B cell (primary cell): ENCODE data around the gene MTFR2. TPM values are rescaled to one million over a fixed set of nuclear protein-coding genes. Genes with fewer than 3 reads are reported as not detected.

Experiments used
- ATAC-seq: fragments of 200-7000 bp; cut with Tn5 transposase; one replicate; pipeline ENCODE4 v1.10.0; 2021; ENCODE audit warnings: low read depth, mild to moderate bottlenecking, moderate number of reproducible peaks, moderate library complexity
- CTCF ChIA-PET: fragments of 350-600 bp; sonication (Branson Sonifier 250); formaldehyde crosslinking; loops from one replicate; lab custom pipeline; 2021; ENCODE audit warnings: antibody characterized with exemption, inconsistent platforms; lab: Charles Lee
- POLR2A ChIA-PET: fragments of 350-600 bp; sonication (Branson Sonifier 250); formaldehyde crosslinking; loops from one replicate; lab custom pipeline; 2021; ENCODE audit warnings: antibody characterized with exemption; lab: Charles Lee
- DNase-seq: peaks from one replicate; pipeline ENCODE4 v3.0.0; 2013
- H2AFZ ChIP-seq: 2 replicates; pipeline ENCODE4 v1.6.1; 2012; ENCODE audit warnings: mild to moderate bottlenecking, low read depth, low read length; ENCODE audit not compliant: insufficient read depth, poor library complexity, severe bottlenecking
- H3K27ac ChIP-seq, 2 donors: 1 replicate in 1 of 2; 2 replicates in 1 of 2; pipeline ENCODE4 v1.5.1; 2012 to 2013; ENCODE audit warnings: low read length in 2 of 2, mild to moderate bottlenecking in 2 of 2, moderate library complexity in 1 of 2
- H3K27me3 ChIP-seq, 4 experiments: fragments of 200-600 bp in 1 of 4; sonication (generic) in 1 of 4; replicated peaks in 1 of 4; 1 replicate in 2 of 4; 2 replicates in 2 of 4; pipeline versions ENCODE4 v1.6.1 to v1.7.0; 2013 to 2016; ENCODE audit warnings: low read length in 3 of 4, mild to moderate bottlenecking in 2 of 4, mixed read lengths in 1 of 4, moderate library complexity in 1 of 4; ENCODE audit not compliant: insufficient read depth in 4 of 4, control insufficient read depth in 3 of 4; ENCODE audit errors: control extremely low read depth in 1 of 4
- H3K36me3 ChIP-seq, 2 experiments: replicated peaks in 1 of 2; 1 replicate in 1 of 2; 2 replicates in 1 of 2; pipeline versions ENCODE4 v1.6.1 to v1.7.1; 2013; ENCODE audit warnings: low read length in 1 of 2; ENCODE audit not compliant: insufficient read depth in 2 of 2, control insufficient read depth in 1 of 2; ENCODE audit errors: control extremely low read depth in 1 of 2, extremely low read depth in 1 of 2
- H3K4me1 ChIP-seq, 2 donors: fragments of 200-600 bp in 1 of 2; sonication (generic) in 1 of 2; 1 replicate in 1 of 2; 2 replicates in 1 of 2; pipeline versions ENCODE4 v1.5.1 to v1.6.1; 2013 to 2017; ENCODE audit warnings: low read length in 2 of 2; ENCODE audit not compliant: control insufficient read depth in 2 of 2, insufficient read depth in 2 of 2
- H3K4me2 ChIP-seq: replicated peaks from 2 replicates; pipeline ENCODE3; 2012; ENCODE audit warnings: mild to moderate bottlenecking, low read depth, low read length; ENCODE audit not compliant: poor library complexity, severe bottlenecking
- H3K4me3 ChIP-seq, 5 experiments: fragments of 200-600 bp in 1 of 5; sonication (generic) in 1 of 5; 1 replicate in 3 of 5; 2 replicates in 2 of 5; pipeline versions ENCODE4 v1.5.1 to v1.7.0; 2011 to 2016; ENCODE audit warnings: low read length in 4 of 5, mild to moderate bottlenecking in 4 of 5, low read depth in 2 of 5, control low read depth in 1 of 5, moderate library complexity in 1 of 5; ENCODE audit not compliant: insufficient read depth in 1 of 5; ENCODE audit errors: control extremely low read depth in 1 of 5, extremely low read depth in 1 of 5
- H3K79me2 ChIP-seq: fragments of 200-600 bp; sonication (generic); one replicate; pipeline ENCODE4 v1.6.0; 2016; ENCODE audit warnings: low read length; ENCODE audit not compliant: control insufficient read depth, insufficient read depth
- H3K9ac ChIP-seq: fragments of 200-600 bp; sonication (generic); 2 replicates; pipeline ENCODE4 v1.6.1; 2017; ENCODE audit warnings: mild to moderate bottlenecking, low read length, moderate library complexity
- H3K9me3 ChIP-seq, 3 donors: one replicate each; pipeline versions ENCODE4 v1.6.1 to v1.7.1; 2013; ENCODE audit warnings: low read length in 2 of 3; ENCODE audit not compliant: control insufficient read depth in 2 of 3, insufficient read depth in 1 of 3; ENCODE audit errors: control extremely low read depth in 1 of 3
- H4K20me1 ChIP-seq: 2 replicates; pipeline ENCODE4 v1.6.0; 2012; ENCODE audit warnings: mild to moderate bottlenecking, low read length; ENCODE audit not compliant: insufficient read depth, control insufficient read depth, poor library complexity, severe bottlenecking
- H3K27ac Mint-ChIP-seq: one replicate; pipeline ENCODE4 v1.8.0; 2021; ENCODE audit warnings: mixed read lengths
- H3K27me3 Mint-ChIP-seq: one replicate; pipeline ENCODE4 v1.8.0; 2021; ENCODE audit warnings: mixed read lengths
- H3K4me1 Mint-ChIP-seq: one replicate; pipeline ENCODE4 v1.8.0; 2021; ENCODE audit warnings: mixed read lengths
- H3K4me3 Mint-ChIP-seq: one replicate; pipeline ENCODE4 v1.8.0; 2021; ENCODE audit warnings: mixed read lengths
- H3K9me3 Mint-ChIP-seq: one replicate; pipeline ENCODE4 v1.8.0; 2022; ENCODE audit warnings: mixed read lengths; ENCODE audit not compliant: insufficient read depth
- CTCF ChIP-seq: fragments of 200-600 bp; IDR thresholded peaks from one replicate; pipeline ENCODE4 v1.8.0; 2022; ENCODE audit warnings: antibody characterized with exemption, mild to moderate bottlenecking
- EZH2 ChIP-seq: IDR thresholded peaks from 2 replicates; pipeline ENCODE4 v1.6.1; 2012; ENCODE audit warnings: borderline replicate concordance, low read depth, mild to moderate bottlenecking, moderate library complexity, low read length; ENCODE audit not compliant: insufficient read depth, poor library complexity, severe bottlenecking
- WGBS: methylation state at CpG from one replicate; pipeline ENCODE4 v1.1.5; 2013; ENCODE audit warnings: missing lambda C conversion rate; ENCODE audit not compliant: insufficient coverage; 5-methylcytosine and 5-hydroxymethylcytosine counted together
- intact Hi-C: fragments of 100-400 bp; cut with micrococcal nuclease; formaldehyde crosslinking; loops from one replicate; pipeline ENCODE4 v1.10.0; 2022
- polyA plus RNA-seq: library from polyadenylated mRNA; depleted of rRNA; stranded (reverse); fragments of >200 nt; gene quantifications from 2 replicates; pipeline ENCODE4 v1.2.3, GENCODE V29; 2012
- total RNA-seq, 2 donors: library from RNA; stranded (reverse); fragments of 120-200 nt in 1 of 2; gene quantifications; 1 replicate in 1 of 2; 2 replicates in 1 of 2; pipeline versions ENCODE4 v1.2.3 to v1.2.4, GENCODE V29; 2013 to 2022

Gene MTFR2
- total and polyA plus RNA-seq, 2 donors (not counting 1 experiment from before 2014, with no cell fraction given) = 2.0 to 3.9 TPM

GRCh38 chr6:136265101-136265500 is 15.0 kb upstream of the MTFR2 start:
- ATAC-seq = no peak
- H4K20me1 ChIP-seq = peaks cover 80% of the 10 kb centered on the region

GRCh38 chr6:136262940-136263339 is 12.8 kb upstream of the MTFR2 start:
- no peak for ATAC-seq
- Histone ChIP-seq H3K79me2 (peaks cover 8% of the 10 kb centered on the region), H3K27ac (no peak overlapping the region), H3K9ac (no peak overlapping the region), H3K4me2 (no peak overlapping the region), H3K27me3 (no peaks in the 10 kb centered on the region), H3K4me1 (no peaks in the 10 kb centered on the region), H3K36me3 (peaks cover 14 to 93% of the 10 kb centered on the region in 2 experiments), H3K4me3 (no peak overlapping the region), H4K20me1 (peaks cover 62% of the 10 kb centered on the region), H2AFZ (no peak overlapping the region), H3K9me3 (no peaks in the 10 kb centered on the region)
- DNase-seq = no peak
- Mint-ChIP-seq H3K4me3 (no peak overlapping the region), H3K9me3 (no peaks in the 10 kb centered on the region), H3K4me1 (no peaks in the 10 kb centered on the region), H3K27ac (no peak overlapping the region), H3K27me3 (no peaks in the 10 kb centered on the region)
- no CpG with 5 or more reads among the region's 1 CpG for WGBS
- ChIA-PET POLR2A (no interaction called here), CTCF (interaction anchor here (1.4 kb wide), 1 partner anchor 55 kb away, joined by 4 read pairs; no protein-coding TSS in a partner anchor)
- TF ChIP-seq CTCF = no peak
- no peak for TF ChIP-seq EZH2
- intact Hi-C loops = no loop called here

More at GRCh38 chr6:136265101-136265500, 15.0 kb upstream of the MTFR2 start:
- intact Hi-C loops = no loop called here
- Histone ChIP-seq H3K4me3 (no peak overlapping the region), H3K9ac (no peak overlapping the region), H3K27me3 (no peaks in the 10 kb centered on the region), H3K79me2 (peaks cover 16% of the 10 kb centered on the region), H3K4me1 (no peaks in the 10 kb centered on the region), H3K27ac (no peak overlapping the region), H3K9me3 (no peaks in the 10 kb centered on the region), H3K4me2 (no peak overlapping the region), H2AFZ (no peak overlapping the region), H3K36me3 (peaks cover 15 to 94% of the 10 kb centered on the region in 2 experiments)
- Mint-ChIP-seq H3K27me3 (no peaks in the 10 kb centered on the region), H3K4me3 (no peak overlapping the region), H3K9me3 (no peaks in the 10 kb centered on the region), H3K4me1 (no peaks in the 10 kb centered on the region), H3K27ac (no peak overlapping the region)
- ChIA-PET POLR2A (no interaction called here), CTCF (no interaction called here)
- no peak for TF ChIP-seq EZH2
- no peak for TF ChIP-seq CTCF
- DNase-seq = no peak
- no CpG with 5 or more reads among the region's 1 CpG for WGBS
